Adipose tissue (tissue), 3 donors: ENCODE measurements around the gene INO80C. TPM values are rescaled to one million over a fixed set of nuclear protein-coding genes. Genes with fewer than 3 reads are reported as not detected.
A peak's percentile ranks its signal among the peaks of the same experiment; 100 is the strongest.

Experiments
- H3K27ac ChIP-seq: one replicate; pipeline ENCODE4 v1.5.1; 2013; ENCODE audit warnings: low read depth, low read length
- WGBS, 3 donors: extraction: QIAGEN DNeasy Blood & Tissue Kit; methylation state at CpG; one replicate each; pipeline ENCODE4 v1.1.7; 2013; 5-methylcytosine and 5-hydroxymethylcytosine counted together
- polyA plus RNA-seq, 3 donors: library from polyadenylated mRNA; stranded (reverse); fragments of 200-250 nt; gene quantifications; one replicate each; pipeline ENCODE4 v1.2.3, GENCODE V29; 2013
- donor health status: healthy with polysubstance abuse.
- donor health status: Bipolar disorder and iron deficiency.
- donor health status: healthy.

The INO80C gene, protein sequence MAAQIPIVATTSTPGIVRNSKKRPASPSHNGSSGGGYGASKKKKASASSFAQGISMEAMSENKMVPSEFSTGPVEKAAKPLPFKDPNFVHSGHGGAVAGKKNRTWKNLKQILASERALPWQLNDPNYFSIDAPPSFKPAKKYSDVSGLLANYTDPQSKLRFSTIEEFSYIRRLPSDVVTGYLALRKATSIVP
- polyA plus RNA-seq = 10 to 100 TPM in 2 of 3 donors, 1 to 10 TPM in 1; 9.3 to 25.1 (median 20.8) TPM

DNA sequence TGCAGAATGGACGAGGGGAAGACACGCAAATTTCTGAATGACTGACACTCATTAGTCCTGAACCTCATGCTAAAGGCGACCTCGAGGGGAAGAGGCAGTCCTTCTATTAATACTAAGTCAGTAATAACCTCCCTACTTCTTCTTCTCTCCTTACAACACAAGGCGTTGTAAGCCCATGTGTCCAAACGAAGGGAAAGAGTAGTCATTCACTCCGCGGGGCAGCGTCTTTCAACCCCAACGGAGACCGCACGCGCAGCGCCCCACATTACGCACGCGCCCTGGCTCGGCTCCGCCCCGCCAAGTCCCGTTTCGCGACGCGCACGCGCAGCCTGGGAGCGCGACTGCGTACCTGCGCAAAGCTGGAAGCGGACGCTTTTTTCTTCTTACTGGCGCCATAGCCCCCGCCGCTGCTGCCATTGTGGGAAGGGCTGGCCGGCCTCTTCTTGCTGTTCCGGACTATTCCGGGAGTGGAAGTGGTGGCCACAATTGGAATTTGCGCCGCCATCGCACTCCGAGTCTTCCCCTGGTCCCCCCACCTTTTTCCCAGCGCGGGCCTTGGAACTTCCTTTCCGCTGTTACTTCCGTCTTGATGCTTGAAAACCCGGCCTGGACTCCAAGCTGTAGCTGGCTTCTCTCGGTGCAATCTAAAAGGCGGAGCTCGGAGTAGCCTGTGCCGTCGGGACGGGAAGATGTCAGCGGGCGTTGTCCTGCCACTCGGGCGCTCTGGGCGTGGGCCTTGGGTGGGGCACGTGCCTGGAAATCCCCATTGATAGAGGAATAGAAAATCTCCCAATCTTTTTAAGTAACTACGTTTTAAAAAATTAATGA is at the start of gene INO80C:
Gene INO80C (minus strand): TSS at position 591 of the 828 bp plus-strand sequence. CDS start 86 bp downstream, at position 505.
- H3K27ac ChIP-seq = peak within 1 kb of the TSS; percentile 56
- WGBS, 3 donors = 1% methylated on average over 61 of the region's 61 CpGs

DNA sequence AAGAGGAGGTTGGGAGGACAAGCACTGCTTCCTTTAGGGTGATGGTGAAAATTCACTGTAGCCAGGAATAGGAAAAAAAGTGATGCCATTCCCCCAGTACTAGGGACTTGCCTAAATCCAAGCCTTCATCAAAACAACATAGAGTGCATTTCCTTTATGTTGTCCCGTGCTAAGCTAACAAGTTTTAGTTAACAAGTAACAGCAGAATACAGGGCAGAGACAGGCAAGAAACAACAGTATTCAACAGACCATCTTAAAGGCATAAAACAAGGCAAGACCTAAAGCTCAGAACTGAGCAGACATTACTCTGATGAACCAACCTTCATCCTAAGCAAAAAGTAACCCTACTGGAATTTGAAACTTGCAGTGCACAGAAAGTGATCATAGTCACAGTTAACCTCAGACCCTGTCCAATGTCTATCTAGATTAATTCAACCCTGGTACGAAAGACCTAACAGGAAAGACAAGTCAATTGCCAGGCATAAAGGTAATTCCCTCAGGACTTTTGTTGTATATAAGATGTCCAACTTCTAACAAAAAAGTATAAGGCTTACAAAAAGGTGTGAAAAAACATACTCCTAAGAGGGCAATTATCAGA is 49.3 kb upstream of the INO80C start:
- 62 to 94% (median 90%) methylated on average over 2 of the region's 2 CpGs for WGBS, 3 donors
- H3K27ac ChIP-seq = no peak overlapping the region

DNA sequence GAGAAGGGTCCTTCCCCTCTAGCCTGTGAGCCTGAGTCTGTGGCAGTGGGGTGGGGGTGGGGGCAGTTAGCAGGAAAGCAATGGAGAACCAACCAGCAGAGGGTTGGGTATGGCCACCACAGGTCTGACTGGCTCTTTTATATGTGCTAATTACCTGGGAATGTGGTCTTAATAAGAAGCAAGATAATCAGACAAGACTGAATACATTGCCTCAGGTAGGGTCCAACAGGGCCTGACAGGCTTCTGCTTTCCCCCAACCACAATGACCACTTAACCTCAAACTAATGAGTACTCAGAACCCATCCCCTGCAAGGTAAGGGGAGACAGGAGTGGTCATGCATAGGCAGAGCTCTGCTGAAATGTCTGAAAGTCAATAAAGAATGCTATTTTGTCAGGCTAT is 44.6 kb upstream of the INO80C start:
- no peak overlapping the region for H3K27ac ChIP-seq

DNA sequence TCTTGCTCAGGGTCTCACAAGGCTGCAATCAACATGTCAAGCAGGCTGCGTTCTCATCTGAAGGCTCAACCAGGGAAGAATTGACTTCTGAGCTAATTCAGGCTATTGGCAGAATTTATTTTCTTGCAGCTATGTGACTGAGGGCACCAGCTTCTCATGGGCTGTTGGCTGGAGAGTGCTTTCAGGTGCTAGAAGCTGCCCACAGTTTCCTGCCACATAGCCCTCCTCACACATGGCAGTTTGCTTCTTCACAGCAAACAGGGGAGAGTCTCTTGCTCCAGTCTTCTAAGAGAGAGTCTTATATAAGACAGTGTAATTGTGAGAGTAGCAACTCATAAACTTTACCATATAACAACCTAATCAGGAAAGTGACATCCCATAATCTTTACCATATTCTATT is 37.5 kb upstream of the INO80C start:
- no peak overlapping the region for H3K27ac ChIP-seq
- 93 to 98% (median 96%) methylated on average over 1 of the region's 1 CpG for WGBS, 3 donors

DNA sequence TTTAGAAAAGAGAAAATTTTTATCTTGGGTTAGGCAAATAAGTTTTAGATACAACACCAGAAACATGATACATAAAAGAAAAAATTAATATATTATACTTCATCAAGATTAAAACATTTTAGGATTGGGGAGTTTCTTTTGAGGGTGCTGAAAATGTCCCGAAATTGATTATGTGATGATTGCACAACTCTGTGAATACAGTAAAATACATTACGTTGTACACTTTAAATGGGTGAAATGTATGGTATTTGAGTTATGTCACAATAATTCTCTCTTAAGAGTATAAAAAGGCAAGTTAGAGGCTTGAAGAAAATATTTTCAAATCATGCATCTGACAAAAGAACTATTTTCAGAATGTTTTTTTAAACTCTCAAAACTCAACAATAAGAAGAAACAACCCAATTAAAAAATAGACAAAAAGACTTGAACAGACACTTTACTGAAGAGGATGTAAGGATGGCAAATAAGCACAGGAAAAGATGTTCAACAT is 36.2 kb upstream of the INO80C start:
- no peak overlapping the region for H3K27ac ChIP-seq
- 77 to 90% (median 78%) methylated on average over 2 of the region's 2 CpGs for WGBS, 3 donors

DNA sequence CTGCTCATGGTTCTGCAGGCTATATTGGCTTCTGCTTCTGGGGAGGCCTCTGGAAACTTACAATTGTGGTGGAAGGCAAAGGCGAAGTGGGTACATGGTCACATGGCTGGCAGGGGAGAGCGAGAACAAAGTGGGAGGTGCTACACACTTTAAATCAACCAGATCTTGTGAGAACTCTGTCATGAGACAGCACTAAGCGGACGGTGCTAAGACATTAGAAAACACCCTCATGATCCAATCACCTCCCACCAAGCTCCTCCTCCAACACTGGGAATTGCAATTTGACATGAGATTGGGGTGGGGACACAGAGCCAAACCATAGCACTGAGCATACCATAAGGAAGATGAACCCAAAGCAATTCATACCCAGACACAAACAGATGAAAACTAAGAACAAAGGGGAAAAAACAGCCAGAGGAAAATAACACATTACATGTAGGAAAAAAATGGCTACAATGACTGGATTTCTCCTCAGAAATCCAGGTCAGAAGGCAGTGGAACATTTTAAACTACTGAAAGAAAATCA is 31.1 kb upstream of the INO80C start:
- 71 to 86% (median 72%) methylated on average over 4 of the region's 4 CpGs for WGBS, 3 donors
- no peak overlapping the region for H3K27ac ChIP-seq

DNA sequence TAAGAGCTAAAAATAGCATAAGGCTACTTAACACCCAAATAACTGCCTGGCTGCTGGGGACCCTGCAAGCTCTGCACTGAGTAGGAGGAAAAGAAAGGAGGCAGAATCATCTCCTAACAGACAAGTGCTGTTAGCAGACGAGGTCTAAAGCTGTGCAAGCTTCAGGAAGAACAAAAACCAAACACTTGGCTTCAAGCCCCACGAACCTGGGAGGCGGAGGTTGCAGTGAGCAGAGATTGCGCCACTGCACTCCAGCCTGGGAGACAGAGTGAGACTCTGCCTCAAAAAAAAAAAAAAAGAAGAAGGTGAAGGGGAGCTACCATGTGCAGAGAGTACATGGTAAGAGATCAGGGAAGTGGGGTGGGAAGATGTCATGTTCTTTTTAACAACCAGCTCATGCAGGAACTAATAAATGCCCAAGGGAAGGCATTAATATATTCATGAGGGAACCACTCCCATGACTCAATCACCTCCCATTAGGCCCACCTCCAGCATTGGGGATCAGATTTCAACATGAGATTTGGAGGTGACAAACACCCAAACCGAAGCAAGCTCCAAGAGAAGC is 28.8 kb upstream of the INO80C start:
- WGBS, 3 donors = 8 to 28% (median 12%) methylated on average over 5 of the region's 5 CpGs

DNA sequence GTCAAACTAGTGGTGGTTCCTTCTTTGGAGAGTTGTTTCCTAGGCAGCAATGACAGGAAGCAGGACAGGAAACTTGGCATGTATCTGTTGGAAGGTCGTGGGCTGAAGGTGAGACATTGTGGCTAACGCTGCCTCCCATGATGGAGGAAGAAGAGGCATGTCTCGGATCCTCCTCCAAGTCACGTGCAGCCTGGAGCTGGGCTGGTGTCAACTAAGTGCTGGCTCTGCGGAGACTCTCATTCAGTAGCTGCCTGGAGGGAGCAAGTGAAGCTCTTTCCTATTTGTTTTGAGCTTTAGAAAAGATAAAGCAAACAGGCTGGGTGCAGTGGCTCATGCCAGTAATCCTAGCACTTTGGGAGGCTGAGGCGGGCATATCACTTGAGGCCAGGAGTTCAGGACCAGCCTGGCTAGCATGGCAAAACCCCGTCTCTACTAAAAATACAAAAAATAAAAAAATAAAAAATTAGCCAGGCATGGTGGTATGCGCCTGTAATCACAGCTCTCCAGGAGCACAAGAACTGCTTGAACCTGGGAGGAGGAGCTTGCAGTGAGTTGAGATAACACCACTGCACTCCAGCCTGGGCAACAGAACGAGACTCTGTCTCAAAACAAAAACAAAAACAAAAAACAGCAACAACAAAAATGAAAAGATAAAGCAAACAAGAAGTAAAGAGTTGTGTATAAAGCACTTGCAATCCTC is 28.2 kb upstream of the INO80C start:
- WGBS, 3 donors = 15 to 35% (median 24%) methylated on average over 9 of the region's 9 CpGs
- H3K27ac ChIP-seq = no peak overlapping the region

More for the DNA sequence above, 28.8 kb upstream of the INO80C start:
- no peak overlapping the region for H3K27ac ChIP-seq

DNA sequence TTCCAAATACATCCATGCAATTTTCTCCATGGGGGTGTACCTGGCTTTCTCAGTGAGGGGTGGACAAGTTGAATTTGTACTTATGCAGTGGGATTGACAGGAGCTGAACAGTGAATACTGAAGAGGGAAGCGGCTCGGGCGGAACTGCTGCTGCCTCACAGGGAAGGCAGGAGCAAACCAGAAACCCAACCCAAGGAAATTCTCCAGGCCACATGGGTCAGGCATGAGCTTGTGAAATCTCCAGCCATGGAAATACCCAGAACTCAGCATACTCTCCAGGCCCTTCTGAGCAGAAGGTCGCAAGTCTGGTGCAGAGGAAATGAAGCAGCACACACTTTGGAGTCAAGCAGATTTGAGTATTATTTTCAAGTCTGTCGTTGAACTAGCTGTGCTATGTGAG is 26.5 kb upstream of the INO80C start:
- no peak overlapping the region for H3K27ac ChIP-seq
- WGBS, 3 donors = 38 to 65% (median 44%) methylated on average over 5 of the region's 5 CpGs

DNA sequence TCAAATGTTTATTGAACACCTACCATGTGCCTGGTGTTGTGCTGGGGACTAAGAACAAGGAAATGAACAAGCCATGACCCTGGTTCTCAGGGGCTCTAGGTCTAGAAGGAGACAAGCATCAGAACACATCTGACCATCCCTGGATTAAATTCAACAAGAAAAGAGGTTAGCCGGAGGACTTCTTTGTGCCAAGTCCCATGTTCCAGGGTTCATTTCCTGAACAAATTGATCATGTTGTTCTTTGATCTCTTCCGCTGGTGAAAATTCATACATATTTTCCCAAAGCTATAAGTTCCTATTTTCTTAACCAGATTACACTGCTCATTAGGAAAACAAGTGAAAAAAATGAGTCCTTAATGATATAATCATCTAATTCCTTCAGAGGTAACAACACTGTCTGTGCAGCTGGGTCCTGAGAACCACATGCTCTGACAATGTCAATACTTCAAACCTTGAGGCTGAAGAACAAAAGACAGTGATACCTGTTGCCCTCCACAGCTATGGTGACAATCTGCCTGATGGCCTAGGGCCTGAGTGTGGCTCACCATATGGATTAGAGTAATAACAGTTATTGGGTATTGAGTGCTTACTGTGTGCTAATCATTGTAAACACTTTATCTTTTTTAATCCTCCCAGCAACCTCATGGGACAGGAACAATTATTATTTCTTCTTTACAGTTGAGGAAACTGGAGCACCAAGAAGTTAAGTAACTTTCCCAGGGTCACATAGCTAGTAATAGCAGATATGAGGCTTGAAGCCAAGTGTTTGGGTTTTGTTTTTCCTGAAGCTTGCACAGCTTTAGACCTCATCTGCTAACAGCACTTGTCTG is 24.6 kb upstream of the INO80C start:
- no peak overlapping the region for H3K27ac ChIP-seq
- 78 to 84% (median 81%) methylated on average over 2 of the region's 2 CpGs for whole genome bisulfite sequencing, 3 donors

DNA sequence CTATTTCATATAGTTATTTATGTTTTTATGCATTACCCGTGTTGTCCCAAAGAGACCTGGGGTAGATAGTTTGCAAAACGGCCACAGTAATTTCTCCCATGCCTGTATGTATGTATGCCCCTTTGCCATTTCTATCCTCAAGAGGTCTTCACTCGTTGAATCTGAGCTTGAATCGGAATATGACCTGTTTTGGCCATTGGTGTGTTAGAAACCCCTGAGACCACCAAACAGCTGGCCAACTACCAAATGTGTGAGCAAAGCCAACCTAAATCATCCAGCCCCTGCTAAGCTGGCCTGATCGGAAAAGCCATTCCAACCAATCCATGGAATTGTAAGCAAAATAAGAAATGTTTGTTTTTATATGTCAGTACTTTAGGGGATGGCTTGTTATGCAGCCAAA is 23.4 kb upstream of the INO80C start:
- WGBS, 3 donors = 85 to 90% (median 89%) methylated on average over 5 of the region's 5 CpGs

DNA sequence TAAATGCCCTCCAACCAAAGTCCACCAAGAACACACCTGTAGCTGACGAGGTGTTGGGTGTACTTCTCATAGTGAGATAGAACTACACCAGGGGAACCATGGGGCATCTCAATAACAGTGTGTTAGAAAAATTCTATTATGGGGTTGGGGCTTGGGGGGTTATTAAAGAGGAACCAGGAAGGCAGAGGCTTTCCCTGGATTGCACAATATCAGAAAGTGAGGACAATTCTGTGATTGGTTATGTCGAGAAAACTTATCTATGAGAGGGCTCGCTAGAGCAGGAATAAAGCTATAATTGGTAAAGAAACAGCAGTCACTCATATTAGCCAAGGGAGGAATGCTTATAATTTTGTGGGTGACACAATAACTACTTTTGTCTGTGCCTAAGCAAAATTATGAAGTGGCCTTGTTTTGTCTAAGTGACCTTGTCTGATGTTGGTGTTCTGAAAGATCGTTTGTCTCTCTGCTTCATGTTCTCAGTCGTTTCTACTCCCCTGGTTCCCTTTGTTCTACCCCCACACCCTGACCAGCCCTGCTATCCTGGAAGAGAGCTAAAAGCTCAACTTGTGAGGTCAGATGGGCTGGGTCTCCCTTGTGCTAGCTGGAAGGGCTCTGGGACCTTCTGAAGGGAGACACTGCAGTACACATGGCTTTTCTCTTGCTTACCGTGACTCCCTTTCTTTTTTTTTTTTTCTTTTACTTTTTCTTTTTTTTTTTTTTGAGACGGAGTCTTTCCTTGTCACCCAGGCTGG is 21.6 kb upstream of the INO80C start:
- 42 to 75% (median 75%) methylated on average over 7 of the region's 7 CpGs for WGBS, 3 donors

More for the DNA sequence above, 23.4 kb upstream of the INO80C start:
- no peak overlapping the region for H3K27ac ChIP-seq

DNA sequence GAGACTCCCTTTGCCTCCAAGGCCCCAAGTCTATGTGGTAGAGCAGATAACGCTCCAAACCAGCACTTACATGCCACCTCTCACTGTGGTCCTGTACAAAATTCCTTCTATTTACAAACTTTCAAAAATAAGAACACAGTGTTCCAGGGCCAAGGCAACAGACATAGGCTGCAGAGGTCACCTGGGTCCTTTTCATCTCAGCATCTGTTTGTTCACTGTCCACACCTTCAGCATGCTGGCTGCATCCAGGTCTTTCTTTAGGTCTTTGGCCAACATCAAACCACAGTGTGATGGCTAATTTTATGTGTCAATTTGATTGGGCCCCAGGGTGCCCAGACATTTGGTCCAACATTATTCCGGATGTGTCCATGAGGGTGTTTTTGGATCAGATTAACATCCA is 20.0 kb upstream of the INO80C start:
- H3K27ac ChIP-seq = no peak overlapping the region
- 95% methylated on average over 2 of the region's 2 CpGs for WGBS, 3 donors

More for the DNA sequence above, 21.6 kb upstream of the INO80C start:
- no peak overlapping the region for H3K27ac ChIP-seq

DNA sequence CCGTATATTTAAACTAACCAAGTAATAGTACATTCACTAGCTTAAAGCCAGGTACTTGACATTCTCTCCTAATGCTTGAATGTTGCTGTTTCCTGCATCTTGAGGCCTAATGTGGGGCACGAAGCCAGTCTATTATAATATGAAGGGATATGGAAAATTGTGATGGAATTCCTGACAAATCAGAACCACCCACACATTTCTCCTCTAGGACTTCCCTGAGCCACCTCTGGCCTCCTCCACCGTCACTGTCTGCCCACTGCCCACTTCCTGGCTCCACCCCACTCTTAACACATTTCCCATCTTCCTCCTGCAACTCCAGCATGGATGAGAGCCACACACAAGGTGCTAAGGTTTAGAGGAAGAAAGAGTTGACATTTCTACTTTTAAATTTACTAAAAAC is 19.0 kb upstream of the INO80C start:
- 49 to 76% (median 65%) methylated on average over 3 of the region's 3 CpGs for WGBS, 3 donors
- H3K27ac ChIP-seq = no peak overlapping the region

DNA sequence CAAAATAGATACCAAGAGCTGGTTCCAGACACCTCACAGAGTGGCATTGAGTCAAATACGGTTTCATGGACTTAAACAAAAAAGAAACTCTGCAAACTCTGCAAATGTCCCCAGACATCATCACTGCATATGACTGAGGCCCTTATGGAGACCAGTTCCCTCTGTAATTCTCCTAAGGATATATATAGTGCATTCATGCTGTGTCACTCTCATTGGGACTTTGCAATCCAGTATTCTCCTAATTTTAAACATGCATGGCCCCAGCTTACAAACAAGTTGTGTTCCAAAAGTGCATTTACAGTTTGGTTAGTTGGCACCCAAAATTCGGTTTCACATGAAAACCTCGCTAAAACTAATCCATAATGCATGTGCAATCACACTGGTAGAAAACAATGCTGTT is 18.6 kb upstream of the INO80C start:
- no peak overlapping the region for H3K27ac ChIP-seq
- WGBS, 3 donors = 80 to 86% (median 85%) methylated on average over 3 of the region's 3 CpGs

DNA sequence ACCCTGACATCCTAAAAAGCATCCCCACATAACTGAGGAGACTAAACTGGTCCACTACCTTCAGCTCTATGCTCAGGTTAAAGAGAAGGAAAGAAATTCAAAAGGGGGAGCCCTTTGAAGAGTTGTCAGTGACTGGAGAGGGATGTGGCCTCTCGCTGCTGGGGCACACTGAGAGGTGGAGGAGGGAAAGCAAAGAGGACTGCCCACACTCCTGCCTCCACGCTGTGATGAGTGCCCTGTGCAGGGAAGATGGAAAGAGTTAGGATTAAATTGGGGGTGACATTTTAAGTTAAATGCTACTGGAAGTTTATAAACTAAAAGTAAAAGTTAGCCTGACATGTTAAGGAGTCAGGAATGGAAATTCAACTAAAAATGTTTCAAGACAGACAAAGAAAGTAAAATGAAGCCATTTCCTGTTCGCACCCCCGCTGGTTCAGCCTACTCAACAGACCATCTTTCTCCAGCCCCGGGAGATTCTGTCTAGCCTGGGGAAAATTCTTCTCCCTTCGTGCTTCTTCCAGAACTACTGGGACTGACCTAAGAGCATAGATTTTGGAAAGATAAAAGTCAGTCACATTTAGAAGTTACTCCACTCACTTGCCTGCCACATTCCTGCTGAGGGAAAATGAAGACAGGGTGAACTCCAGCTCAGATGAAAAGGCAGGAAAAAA is 17.8 kb upstream of the INO80C start:
- 64 to 69% (median 67%) methylated on average over 6 of the region's 6 CpGs for WGBS, 3 donors
- no peak overlapping the region for H3K27ac ChIP-seq
